BE2C (cell line): ENCODE results near the gene NAV2.

ENCODE experiments used
- DNase-seq: peaks from one replicate; pipeline ENCODE4 v3.0.0-alpha.2; 2020
- H3K27me3 ChIP-seq: fragments of 250-450 bp; sonication (Bioruptor Pico); 2 replicates; pipeline ENCODE4 v1.5.1; 2020; ENCODE audit warnings: mild to moderate bottlenecking
- H3K36me3 ChIP-seq: fragments of 250-450 bp; sonication (Bioruptor Pico); 2 replicates; pipeline ENCODE4 v1.5.1; 2020; ENCODE audit warnings: mild to moderate bottlenecking
- H3K4me1 ChIP-seq: fragments of 250-450 bp; sonication (Bioruptor Pico); 2 replicates; pipeline ENCODE4 v1.5.1; 2020
- H3K4me3 ChIP-seq: 2 replicates; pipeline ENCODE4 v1.5.1; 2011; ENCODE audit warnings: low read depth, low read length
- H3K9me3 ChIP-seq: fragments of 250-450 bp; sonication (Bioruptor Pico); 2 replicates; pipeline ENCODE4 v1.5.1; 2020
- TF ChIP-seq, protein P1 (sequence below): IDR thresholded peaks from 2 replicates; pipeline ENCODE4 v1.5.1; 2012; ENCODE audit warnings: mild to moderate bottlenecking, low read depth, low read length

The NAV2 gene

DNA sequence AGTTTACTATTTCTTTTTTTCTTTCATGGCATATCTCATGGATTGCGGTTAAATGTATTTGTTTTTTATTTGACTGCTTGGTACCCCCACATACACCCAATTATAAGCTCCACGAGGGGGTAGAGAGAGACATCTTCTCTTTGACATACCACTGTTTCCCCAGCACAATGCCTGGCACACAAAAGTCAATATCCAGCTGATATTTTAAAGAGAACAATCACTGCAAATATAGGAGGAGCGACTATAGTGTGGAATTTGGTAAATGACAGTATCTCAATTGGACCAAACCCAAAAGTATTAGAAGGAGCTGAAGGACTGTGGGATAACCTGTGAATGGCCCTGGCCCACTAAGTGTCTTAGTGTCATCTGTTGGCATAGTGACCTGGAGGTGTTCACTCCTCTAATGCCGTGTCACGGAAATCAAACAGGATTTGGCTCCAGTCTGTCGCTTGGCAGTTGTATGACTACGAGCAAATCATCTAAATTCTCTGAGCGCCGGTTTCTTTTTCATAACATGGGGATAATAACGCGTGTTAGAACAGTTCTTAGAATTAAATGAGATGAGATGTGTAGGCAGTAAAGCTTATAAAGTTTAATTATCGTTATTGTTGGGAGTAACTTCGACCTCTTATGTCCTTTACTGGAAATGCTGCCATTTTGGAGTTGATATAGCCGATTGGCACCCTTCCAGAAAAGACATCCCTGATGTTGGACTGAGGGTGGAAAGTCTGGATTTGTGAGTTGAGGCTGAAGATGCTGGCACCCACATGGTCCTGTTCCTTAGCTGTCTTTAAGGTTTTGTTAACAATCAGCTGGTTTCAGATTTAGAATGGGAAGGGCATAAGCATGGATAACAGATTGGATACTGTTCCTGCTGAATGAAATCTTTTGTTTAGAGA lies 303.1 kb downstream of the NAV2 start:
- no peaks in the 10 kb centered on the region for H3K36me3 ChIP-seq
- no peaks in the 10 kb centered on the region for H3K9me3 ChIP-seq
- H3K27me3 ChIP-seq: no peaks in the 10 kb centered on the region
- TF ChIP-seq, protein P1, sequence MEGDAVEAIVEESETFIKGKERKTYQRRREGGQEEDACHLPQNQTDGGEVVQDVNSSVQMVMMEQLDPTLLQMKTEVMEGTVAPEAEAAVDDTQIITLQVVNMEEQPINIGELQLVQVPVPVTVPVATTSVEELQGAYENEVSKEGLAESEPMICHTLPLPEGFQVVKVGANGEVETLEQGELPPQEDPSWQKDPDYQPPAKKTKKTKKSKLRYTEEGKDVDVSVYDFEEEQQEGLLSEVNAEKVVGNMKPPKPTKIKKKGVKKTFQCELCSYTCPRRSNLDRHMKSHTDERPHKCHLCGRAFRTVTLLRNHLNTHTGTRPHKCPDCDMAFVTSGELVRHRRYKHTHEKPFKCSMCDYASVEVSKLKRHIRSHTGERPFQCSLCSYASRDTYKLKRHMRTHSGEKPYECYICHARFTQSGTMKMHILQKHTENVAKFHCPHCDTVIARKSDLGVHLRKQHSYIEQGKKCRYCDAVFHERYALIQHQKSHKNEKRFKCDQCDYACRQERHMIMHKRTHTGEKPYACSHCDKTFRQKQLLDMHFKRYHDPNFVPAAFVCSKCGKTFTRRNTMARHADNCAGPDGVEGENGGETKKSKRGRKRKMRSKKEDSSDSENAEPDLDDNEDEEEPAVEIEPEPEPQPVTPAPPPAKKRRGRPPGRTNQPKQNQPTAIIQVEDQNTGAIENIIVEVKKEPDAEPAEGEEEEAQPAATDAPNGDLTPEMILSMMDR: no peak
- H3K4me1 ChIP-seq: no peaks in the 10 kb centered on the region
- no peak for DNase-seq
- H3K4me3 ChIP-seq: no peak overlapping the region

DNA sequence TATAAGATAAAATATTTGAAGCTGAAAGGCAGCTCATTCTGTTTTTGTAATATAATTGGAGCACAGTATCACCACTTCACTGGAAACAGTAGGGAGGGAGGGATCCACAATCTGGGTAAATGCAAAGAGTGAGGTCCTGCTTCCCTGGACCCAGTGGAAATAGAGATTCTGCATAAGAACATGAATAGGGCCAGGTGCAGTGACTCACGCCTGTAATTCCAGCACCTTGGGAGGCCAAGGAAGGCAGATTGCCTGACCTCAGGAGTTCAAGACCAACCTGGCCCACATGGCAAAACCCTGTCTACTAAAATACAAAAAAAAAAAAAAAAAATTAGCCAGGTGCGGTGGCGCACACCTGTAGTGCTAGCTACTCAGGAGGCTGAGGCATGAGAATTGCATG lies 303.9 kb downstream of the NAV2 start:
- H3K4me3 ChIP-seq: no peak overlapping the region
- no peaks in the 10 kb centered on the region for H3K4me1 ChIP-seq
- no peak for DNase-seq
- H3K9me3 ChIP-seq: no peaks in the 10 kb centered on the region
- H3K36me3 ChIP-seq: no peaks in the 10 kb centered on the region
- H3K27me3 ChIP-seq: no peaks in the 10 kb centered on the region
- TF ChIP-seq, protein P1: no peak

DNA sequence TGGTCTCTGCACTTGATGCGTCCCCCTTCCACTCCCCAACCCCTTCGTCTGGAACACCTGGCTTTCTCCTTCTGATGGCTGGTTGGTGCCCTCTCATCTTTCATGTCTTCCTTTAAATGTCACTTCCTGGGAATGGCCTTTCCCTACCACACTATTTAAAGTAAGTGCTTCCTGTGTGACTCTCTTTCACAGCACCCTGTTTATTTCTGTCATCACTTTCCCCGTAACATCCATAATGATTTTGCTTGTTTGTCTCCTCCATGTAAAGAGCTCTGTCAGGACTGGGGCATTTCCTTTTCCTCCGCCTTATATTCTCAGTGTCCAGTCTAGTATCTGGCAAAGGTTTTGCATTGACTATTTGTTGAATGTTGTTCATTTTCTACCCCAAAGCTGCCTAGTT lies 304.7 kb downstream of the NAV2 start:
- Histone ChIP-seq H3K36me3 (no peaks in the 10 kb centered on the region), H3K27me3 (no peaks in the 10 kb centered on the region), H3K4me1 (no peaks in the 10 kb centered on the region), H3K9me3 (no peaks in the 10 kb centered on the region), H3K4me3 (no peak overlapping the region)
- TF ChIP-seq, protein P1: no peak
- no peak for DNase-seq

- no peaks in the 10 kb centered on the region for H3K27me3 ChIP-seq
- no peaks in the 10 kb centered on the region for H3K4me1 ChIP-seq
- no peaks in the 10 kb centered on the region for H3K36me3 ChIP-seq
- H3K4me3 ChIP-seq: no peak overlapping the region
- no peak for DNase-seq
- TF ChIP-seq, protein P1: no peak
- no peaks in the 10 kb centered on the region for H3K9me3 ChIP-seq
These were observed 307.6 kb downstream of the NAV2 start for GRCh38 chr11:20020198-20020597.

- TF ChIP-seq, protein P1: no peak
- no peak overlapping the region for H3K4me3 ChIP-seq
- H3K9me3 ChIP-seq: no peaks in the 10 kb centered on the region
- no peak for DNase-seq
- no peaks in the 10 kb centered on the region for H3K36me3 ChIP-seq
- H3K4me1 ChIP-seq: no peaks in the 10 kb centered on the region
- H3K27me3 ChIP-seq: no peaks in the 10 kb centered on the region
These were observed 308.1 kb downstream of the NAV2 start for GRCh38 chr11:20020716-20021115.

- Histone ChIP-seq H3K4me3 (no peak overlapping the region), H3K9me3 (no peaks in the 10 kb centered on the region), H3K36me3 (no peaks in the 10 kb centered on the region), H3K27me3 (no peaks in the 10 kb centered on the region), H3K4me1 (no peaks in the 10 kb centered on the region)
- TF ChIP-seq, protein P1: no peak
- no peak for DNase-seq
These were observed 308.6 kb downstream of the NAV2 start for GRCh38 chr11:20021212-20021611.
